GM18519 (cell line): Measurements from ENCODE around the gene GBP7.
"Not testable (repeated sequence)": the region's sequence is repeated elsewhere in the genome, so short reads cannot be mapped to it uniquely, and the experiment has no call there.

Experiments
- ATAC-seq: cut with Tn5 transposase; IDR thresholded peaks from one replicate; pipeline ENCODE4 v1.9.1; 2021; ENCODE audit warnings: mild to moderate bottlenecking, moderate library complexity; ENCODE audit not compliant: unreplicated experiment, low FRiP score

The GBP7 gene

DNA sequence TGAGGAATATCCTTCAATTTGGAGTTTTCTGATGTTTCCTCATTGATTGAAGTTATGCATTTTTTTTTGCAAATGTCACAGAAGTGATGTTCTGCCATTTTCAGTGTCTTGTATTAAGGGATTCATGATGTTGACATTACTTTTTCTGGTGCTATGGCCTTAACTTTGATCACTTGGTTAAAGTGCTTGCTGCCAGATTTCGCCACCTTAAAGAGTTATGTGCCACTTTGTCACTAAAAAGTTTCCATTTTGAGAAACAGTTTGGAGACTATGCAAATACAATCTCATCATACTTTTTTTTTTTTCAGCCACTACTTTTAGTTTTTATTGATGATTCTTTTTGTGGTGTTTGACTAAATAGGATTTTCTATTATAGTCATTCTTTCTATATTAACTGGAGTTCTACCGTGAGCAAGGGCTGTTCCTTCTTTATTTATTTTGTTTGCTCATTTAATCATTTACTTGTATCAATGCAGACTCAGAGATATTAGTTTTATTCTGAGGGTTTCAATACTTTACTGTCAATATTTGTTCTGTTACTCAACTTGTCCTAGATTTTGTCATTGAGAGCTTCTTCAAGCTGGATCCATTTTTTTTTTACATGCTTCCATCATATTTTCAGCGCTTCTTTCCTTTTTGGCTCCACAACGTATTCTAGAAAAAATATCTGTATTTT lies 3.2 kb downstream of the GBP7 start:
- ATAC-seq: no peak

DNA sequence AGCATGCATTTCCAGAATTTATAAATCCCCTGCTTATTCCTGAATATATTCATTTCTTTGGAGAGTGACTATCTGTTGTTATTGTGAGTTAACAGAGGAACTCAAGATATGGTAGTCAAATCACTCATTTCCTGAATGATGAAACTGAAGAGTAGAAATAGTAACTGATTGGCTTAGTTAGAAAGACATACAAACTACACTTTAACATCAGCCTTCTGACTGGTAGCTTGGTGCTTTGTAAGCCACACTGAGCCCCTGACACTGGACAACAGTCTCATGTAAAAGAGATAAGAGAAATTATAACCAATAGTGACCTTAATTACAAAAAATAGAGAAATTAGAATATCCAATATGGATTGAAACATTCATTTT lies 4.8 kb downstream of the GBP7 start:
- no peak for ATAC-seq

DNA sequence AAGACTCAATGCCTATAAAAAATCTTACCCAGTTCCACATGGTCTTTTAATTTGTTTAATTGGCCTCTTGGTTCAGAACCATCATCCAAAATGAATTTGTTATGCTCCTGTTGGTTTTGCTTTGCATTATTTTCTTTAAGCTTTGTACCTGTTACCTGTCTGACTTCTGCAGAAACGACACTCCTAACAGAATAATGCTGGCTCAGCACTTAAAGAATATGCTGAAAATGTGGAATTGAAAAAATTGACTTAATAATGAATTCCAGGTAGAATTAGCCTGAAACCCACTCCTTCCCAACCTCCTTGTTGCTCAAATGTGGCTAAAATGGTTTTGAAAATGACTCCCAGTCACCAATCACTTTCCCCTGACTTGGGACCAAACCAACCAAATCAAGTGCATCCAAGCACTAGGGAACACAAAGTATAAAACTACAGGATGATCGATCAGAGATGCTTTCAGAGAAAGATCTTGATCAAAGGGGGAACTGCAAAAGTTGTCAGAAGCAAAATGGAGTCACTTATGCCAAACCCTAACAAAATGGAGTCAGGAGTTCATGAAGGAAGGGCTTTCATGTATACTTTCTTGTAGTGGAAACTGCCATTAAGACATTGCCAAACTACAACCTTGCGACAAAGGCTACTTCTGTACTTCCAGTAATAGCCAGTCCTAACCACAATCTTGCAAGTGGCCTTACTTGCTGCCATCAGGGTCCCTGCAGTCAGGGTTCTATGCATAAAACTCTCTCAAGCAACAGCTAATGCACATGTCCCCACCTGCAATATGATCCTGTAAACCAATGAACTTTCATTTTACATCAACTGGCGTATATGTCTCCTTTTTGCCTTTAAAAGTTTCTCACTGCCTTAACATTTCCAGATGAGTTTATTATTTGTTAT lies 5.4 kb downstream of the GBP7 start:
- no peak for ATAC-seq

DNA sequence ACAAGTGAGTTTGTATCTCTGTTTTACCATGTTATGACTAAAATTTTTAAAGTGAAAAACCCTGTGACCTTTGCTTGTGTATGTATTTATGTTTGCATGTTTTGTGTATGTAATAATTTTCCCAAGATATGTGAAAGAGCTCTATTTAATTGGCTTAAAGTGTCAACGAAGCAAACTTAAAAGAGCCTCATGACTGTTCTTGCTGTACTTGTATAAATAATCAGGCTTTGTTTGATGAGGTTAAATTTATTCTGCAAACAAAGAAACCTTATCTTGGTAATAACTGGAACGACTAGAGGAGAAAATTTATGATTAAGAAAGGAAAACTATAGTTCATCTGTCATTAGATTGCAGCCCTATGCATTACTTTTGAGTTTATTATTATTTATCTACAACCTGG lies 6.6 kb downstream of the GBP7 start:
- no peak for ATAC-seq

DNA sequence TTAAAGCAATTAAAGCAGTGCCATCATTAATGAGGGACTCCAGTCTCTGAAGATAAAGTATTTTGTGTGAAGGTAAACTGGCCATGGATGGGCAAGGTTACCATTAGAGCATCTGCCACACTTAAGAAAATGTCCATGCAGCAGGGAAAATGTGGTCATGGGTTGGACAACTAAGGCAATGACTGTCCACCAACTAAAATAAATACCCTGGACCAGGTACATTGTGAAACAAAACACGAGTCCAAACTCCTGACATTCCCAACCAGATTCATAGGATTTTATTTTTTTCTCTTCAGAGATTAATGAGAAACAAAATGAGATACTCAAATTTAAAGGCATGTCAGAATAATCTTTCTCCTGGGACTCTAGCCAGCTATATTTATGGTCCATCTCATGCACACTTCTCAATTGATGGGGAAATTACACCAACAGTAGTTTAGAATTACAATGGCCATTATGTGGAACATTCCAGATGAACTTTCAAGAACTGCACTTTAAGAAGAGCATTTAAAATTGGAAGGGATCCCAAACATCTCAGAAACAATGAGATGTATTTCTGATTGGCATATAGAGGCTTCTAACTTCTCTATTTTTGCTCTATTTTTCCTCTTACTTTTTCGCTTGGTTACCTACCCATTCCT lies 8.1 kb downstream of the GBP7 start:
- no peak for ATAC-seq

DNA sequence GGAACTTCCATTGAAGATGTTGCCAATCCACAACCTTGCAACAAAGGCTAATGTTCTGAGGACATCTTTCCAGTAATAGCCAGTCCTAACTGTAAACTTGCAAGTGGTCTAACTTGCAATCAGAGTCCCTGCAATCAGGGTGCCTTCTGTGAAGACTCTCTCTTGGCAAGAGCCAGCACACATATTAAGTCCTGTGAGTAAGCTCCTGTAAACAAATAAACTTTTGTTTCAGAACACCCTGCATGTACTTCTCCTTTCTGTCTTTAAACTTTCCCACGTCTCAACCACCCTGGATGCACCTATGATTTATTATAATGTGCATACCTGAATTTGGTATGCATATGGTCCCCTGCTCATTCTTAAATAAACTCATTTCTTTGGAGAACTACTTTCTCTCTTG lies 9.1 kb downstream of the GBP7 start:
- no peak for ATAC-seq

DNA sequence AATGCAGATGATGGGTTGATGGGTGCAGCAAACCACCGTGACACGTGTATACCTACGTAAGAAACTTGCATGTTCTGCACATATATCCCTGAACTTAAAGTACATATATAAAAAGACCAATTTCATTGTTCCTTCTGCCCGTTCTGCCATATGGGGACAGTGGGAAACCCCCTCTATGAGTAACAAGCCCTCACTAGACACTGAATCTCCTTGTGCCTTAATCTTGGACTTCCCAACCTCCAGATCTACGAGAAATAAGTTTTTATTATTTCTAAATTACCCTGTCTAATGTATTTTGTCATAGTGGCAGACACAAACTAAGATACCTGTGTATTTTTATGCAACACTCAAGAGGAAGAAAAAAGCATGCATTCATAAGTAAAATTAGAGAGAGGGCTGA lies 10.0 kb downstream of the GBP7 start:
- no peak for ATAC-seq

DNA sequence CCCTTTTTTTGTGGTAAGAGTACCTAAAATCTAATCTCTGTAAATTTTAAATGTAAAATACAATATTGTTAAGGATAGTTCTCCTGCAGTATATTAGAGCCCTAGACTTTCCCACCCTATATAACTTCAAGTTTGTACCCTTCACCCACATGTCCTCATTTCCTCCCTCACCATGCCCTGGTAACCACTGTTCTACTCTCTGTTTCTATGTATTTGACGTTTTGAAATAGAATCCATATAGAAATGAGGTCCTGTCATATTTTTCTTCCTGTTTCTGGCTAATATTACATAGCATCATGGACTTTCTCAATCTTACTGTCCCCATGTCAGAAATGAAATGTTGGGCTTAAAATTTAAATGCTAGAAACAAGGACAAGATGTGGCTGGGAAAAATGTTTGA lies 24.8 kb downstream of the GBP7 start:
- no peak for ATAC-seq

DNA sequence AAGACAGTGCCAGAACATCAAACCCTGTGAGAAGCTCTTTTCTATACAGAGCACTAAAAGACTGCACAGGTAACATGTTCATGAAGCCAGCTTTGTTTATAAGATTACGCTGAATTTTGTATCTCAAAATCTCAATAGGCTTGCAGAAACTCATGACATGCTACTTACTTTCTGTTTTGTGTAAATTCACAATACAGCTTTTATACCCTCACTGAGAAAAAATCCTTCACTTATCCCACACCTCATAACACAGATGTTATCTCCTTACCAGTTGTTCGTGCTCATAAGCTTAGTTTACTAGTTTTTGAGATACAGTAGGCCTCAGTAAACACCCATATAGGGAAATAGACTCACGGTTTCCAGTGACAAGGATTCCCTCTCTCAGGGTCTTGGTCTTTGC lies 25.8 kb downstream of the GBP7 start:
- no peak for ATAC-seq

DNA sequence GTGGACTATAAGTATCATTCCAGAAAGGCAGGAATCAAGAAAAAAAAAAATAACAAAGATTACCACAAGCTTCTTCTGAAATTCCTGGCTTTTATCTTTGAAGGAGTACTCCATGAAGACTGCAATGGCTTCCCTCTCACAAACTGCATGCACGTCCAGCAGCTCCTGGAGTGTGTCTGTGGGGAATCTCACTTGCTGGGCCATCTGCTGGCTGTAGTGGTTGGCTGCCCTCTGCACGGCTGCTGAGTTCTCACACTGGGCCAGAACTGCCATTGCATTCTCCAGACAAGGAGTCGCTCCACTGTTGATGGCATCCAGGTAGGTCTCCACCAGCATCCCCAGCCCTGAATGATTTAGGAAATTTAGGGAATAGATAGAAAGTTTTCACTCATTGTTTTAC lies 26.6 kb downstream of the GBP7 start:
- no peak for ATAC-seq

DNA sequence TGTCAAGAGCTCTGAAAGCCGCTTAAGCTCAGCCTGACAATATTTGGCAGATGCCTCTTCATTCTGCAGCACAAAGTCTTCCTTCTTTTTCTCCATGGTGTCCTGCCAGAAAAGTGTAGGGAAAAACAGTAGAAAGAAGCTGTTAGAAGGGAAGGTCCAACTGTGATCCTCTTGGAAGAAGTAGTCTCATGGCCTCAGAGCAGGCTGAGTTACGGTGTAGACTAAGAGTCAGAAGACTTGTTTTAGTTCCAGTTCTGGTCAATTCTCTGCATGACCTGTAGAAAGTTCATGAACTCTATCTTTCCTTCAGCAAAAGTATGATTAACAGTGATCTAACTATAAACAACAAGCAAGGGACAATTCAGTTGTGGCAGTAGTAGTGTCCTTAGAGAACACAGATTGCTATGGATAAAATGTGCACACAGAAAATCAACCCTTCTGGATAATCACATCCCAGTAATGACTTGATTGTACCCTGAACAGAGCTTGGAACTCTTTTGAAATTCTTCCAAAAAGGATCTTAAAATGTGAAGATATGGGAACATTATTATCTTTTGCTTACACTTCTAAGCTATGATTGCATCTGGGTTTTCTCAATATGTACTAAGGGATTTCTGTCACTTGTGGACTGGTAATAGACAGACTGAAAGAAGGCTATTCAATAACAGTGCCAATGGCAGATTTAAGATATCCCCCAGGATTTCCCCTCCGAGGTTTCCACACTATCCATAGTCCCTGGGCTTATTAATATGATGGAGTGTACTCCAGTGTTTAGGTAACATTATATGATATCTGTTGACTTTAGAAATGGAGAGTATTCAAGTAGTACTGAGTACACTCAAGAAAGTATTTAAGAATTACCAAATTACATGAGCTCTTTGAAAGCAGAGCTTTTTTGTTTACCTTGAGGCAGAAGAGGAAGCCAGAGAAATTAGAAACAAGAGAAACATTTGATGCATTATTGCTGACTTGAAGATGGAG lies 27.8 kb downstream of the GBP7 start:
- no peak for ATAC-seq

DNA sequence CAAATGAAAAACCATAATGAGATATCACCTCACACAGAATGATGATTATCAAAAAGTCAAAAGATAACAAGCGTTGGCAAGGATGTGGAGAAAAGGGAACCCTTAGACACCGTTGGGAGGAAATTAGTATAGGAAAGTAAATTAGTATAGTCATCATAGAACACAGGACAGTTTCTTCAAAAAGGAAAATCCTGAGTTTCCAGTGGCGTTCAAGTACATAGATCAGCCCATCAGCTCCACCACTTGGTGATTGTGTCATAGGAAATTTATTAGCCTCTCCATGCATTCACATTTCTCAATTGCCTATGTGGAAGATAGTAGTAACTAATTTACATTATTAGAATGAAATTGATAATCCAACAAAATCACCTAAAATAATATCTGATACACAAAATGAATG lies 29.1 kb downstream of the GBP7 start:
- no peak for ATAC-seq

DNA sequence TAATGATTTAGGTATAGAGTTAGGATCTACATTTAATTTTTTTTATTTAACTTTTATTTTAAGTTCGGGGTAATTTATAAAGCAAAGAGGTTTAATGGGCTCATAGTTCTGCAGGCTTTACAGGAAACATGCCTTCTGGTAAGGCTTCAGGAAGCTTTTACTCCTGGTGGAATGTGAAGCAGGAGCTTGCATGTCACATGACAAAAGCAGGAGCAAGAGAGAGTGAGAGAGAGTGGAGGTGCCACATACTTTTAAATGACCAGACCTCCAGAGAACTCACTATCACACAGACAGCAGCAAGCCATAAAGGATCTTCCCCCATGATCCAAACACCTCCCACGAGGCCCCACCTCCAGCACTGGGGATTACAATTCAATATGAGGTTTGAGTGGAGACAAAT lies 32.3 kb downstream of the GBP7 start:
- ATAC-seq: no peak

DNA sequence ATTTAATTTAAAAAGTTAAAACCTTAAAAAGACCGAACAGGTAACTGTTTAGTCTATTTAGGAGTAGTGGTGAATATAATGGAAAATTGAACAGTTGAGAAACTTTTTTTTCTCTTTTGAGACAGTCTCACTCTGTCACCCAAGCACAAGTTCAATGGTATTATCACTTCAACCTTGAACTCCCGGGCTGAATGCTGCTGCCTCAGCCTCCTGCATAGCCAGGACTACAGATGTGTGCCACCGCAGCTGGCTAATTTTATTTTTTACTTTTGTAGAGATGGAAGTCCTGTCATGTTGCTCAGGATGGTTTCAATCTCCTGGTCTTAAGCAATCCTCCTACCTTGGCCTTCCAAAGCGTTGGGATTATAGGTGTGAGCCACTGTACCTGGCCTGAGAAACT lies 33.6 kb downstream of the GBP7 start:
- no peak for ATAC-seq

DNA sequence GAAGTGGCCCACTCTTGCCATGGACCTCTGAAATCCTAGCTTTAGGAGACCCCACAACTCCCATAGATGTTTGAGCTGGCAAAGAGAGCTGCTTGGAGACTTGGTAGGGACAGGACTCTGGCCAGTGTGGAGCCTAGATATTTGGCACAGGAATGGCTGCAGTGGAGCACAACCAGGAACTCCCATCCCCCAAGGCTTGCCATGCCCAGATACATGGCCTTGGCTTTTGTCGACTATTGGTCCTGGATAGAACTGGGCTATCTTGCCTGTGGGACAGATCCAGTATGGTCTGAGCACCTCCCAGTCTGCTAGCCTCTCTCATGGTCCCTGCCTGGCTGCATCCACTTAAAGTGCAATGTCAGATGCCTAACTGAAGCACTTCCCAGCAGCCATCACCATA lies 42.1 kb downstream of the GBP7 start:
- ATAC-seq: no peak

DNA sequence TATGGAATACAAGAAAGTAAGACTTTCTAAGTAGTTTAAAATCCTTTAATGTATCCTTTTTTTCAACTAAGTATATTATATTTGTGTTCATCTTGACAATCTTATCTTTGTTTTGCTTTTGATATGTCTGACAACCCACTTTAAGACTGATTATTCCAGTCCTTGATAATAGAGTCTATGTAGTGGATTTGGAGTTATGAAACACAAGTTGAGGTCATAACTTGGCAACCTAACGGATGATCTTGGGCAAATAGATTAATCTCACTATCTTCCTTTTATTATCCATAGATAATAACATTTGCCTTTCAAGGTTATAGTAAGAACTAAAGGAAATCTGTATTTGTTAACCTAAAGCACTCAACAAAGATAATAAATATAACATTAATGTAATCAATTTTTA lies 45.1 kb downstream of the GBP7 start:
- no peak for ATAC-seq

DNA sequence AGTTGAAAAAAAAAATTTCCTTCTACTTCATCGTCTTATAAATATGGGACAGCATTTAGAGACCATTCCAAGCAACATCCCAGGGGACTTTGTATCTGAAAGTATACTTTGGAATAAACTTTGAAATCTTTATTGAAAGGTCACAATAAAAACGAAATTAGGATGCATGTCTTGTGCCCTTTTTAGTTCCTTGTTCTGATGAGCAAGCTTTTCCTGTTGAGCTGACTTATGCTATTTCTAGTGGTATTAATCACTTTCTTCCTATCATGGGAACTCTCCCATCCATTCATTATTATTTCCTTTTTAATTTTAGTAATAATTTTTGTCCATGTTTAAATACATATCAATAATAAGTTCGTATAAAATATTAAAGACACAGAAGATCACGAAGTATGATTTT lies 45.9 kb downstream of the GBP7 start:
- ATAC-seq: no peak

DNA sequence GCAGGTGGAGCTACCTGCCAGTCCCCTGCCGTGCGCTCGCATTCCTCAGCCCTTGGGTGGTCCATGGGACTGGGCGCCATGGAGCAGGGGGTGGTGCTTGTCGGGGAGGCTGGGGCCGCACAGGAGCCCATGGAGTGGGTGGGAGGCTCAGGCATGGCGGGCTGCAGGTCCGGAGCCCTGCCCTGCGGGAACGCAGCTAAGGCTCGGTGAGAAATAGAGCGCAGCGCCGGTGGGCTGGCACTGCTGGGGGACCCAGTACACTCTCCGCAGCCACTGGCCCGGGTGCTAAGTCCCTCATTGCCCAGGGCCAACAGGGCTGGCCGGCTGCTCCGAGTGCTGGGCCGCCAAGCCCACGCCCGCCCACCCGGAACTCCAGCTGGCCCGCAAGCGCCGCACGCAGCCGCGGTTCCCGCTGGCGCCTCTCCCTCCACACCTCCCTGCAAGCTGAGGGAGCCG lies 47.8 kb downstream of the GBP7 start:
- not testable (repeated sequence) for ATAC-seq

DNA sequence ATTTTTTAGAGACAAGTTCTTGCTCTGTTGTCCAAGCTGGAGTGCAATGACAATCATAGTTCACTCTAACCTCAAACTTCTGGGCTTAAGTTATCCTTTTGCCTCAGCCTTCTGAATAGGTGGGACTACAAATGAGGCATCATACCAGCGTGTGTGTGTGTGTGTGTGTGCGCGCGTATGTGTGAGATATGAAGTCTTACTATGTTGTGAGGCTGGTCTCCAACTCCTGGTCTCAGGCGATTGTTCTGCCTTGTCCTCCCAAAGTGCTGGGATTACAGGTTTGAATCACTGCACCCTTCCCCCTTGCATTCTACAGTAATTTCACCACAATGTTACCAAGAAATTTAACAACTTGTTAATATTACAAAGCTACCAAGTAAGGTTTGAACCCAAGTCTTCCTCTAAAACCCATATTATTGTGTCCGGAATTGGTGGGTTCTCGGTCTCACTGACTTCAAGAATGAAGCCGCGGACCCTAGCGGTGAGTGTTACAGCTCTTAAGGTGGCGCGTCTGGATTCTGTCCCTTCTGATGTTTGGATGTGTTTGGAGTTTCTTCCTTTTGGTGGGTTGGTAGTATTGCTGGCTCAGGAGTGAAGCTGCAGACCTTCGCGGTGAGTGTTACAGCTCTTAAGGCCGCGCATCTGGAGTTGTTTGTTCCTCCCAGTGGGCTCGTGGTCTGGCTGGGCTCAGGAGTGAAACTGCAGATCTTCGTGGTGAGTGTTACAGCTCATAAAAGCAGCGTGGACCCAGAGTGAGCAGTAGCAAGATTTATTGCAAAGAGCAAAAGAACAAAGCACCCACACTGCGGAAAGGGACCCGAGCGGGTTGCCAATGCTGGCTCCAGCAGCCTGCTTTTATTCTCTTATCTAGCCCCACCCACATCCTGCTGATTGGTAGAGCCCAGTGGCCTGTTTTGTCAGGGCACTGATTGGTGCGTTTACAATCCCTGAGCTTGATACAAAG lies 48.9 kb downstream of the GBP7 start:
- not testable (repeated sequence) for ATAC-seq
